ENCODE measurements around the gene ADARB1. TPM values are rescaled to one million over a fixed set of nuclear protein-coding genes. Genes with fewer than 3 reads are reported as not detected.

The ADARB1 gene
- total RNA-seq, 1 experiment from 2014 or later = 36.6 TPM

- DNase-seq (ENCODE audit: extremely low read depth, low read depth) = no peak
These were observed 142.6 kb downstream of the ADARB1 start for GRCh38 chr21:45217010-45217409.

GRCh38 chr21:45219517-45219916 is 145.1 kb downstream of the ADARB1 start:
- DNase-seq (ENCODE audit: extremely low read depth, low read depth) = no peak

- no peak for DNase-seq (ENCODE audit: extremely low read depth, low read depth)
These were observed 145.7 kb downstream of the ADARB1 start for GRCh38 chr21:45220071-45220481.

GRCh38 chr21:45220714-45221490 is 146.5 kb downstream of the ADARB1 start:
- DNase-seq (ENCODE audit: extremely low read depth, low read depth) = no peak

GRCh38 chr21:45222001-45222400 is 147.6 kb downstream of the ADARB1 start:
- no peak for DNase-seq (ENCODE audit: extremely low read depth, low read depth)

- DNase-seq (ENCODE audit: extremely low read depth, low read depth) = no peak
These were observed 149.1 kb downstream of the ADARB1 start for GRCh38 chr21:45223236-45224185.

GRCh38 chr21:45224189-45224938 is 150.0 kb downstream of the ADARB1 start:
- no peak for DNase-seq (ENCODE audit: extremely low read depth, low read depth)

- no peak for DNase-seq (ENCODE audit: extremely low read depth, low read depth)
These were observed 150.8 kb downstream of the ADARB1 start for GRCh38 chr21:45225041-45225740.

- no peak for DNase-seq (ENCODE audit: extremely low read depth, low read depth)
These were observed 151.5 kb downstream of the ADARB1 start for GRCh38 chr21:45225741-45226327.

- DNase-seq (ENCODE audit: extremely low read depth, low read depth) = no peak
These were observed 152.4 kb downstream of the ADARB1 start for GRCh38 chr21:45226540-45227326.

- no peak for DNase-seq (ENCODE audit: extremely low read depth, low read depth)
These were observed 153.4 kb downstream of the ADARB1 start for GRCh38 chr21:45227735-45228134.

GRCh38 chr21:45228171-45228641 is 153.8 kb downstream of the ADARB1 start:
- DNase-seq (ENCODE audit: extremely low read depth, low read depth) = peak; percentile 21

GRCh38 chr21:45228656-45229240 is 154.4 kb downstream of the ADARB1 start:
- DNase-seq (ENCODE audit: extremely low read depth, low read depth) = no peak

- no peak for DNase-seq (ENCODE audit: extremely low read depth, low read depth)
These were observed 157.3 kb downstream of the ADARB1 start for GRCh38 chr21:45231705-45232104.

GRCh38 chr21:45234127-45234526 is 159.7 kb downstream of the ADARB1 start:
- DNase-seq (ENCODE audit: extremely low read depth, low read depth) = no peak

GRCh38 chr21:45234965-45235364 is 160.6 kb downstream of the ADARB1 start:
- DNase-seq (ENCODE audit: extremely low read depth, low read depth) = no peak

GRCh38 chr21:45235488-45235887 is 161.1 kb downstream of the ADARB1 start:
- no peak for DNase-seq (ENCODE audit: extremely low read depth, low read depth)

GRCh38 chr21:45236481-45236880 is 162.1 kb downstream of the ADARB1 start:
- DNase-seq (ENCODE audit: extremely low read depth, low read depth) = no peak

GRCh38 chr21:45237401-45237800 is 163.0 kb downstream of the ADARB1 start:
- DNase-seq (ENCODE audit: extremely low read depth, low read depth) = no peak
